Small intestine (tissue), 16 donors: ENCODE measurements around the gene SFTPA2. TPM values are rescaled to one million over a fixed set of nuclear protein-coding genes. Genes with fewer than 3 reads are reported as not detected.
"Not testable (repeated sequence)": the region's sequence is repeated elsewhere in the genome, so short reads cannot be mapped to it uniquely, and the experiment has no call there.

Source experiments
- DNase-seq, 2 donors: peaks; one replicate each; pipeline versions ENCODE4 v3.0.0 to v3.0.0-alpha.2; 2013
- FAIRE-seq: peaks from 2 replicates; lab custom pipeline; 2012; peaks lifted over from hg19 to GRCh38; lab: Jason Lieb, UNC
- H3K27ac ChIP-seq, 3 donors: one replicate each; pipeline ENCODE4 v1.5.1; 2013; ENCODE audit warnings: low read length in 2 of 3, mild to moderate bottlenecking in 2 of 3, control low read depth in 1 of 3, inconsistent platforms in 1 of 3, low read depth in 1 of 3, moderate library complexity in 1 of 3
- H3K27me3 ChIP-seq, 3 donors: one replicate each; pipeline ENCODE4 v1.6.1; 2013; ENCODE audit warnings: low read length in 3 of 3, inconsistent platforms in 1 of 3; ENCODE audit not compliant: control insufficient read depth in 3 of 3, insufficient read depth in 3 of 3
- H3K36me3 ChIP-seq, 3 donors: one replicate each; pipeline ENCODE4 v1.6.1; 2013; ENCODE audit warnings: low read length in 3 of 3, inconsistent platforms in 1 of 3, low read depth in 1 of 3, mild to moderate bottlenecking in 1 of 3, moderate library complexity in 1 of 3; ENCODE audit not compliant: control insufficient read depth in 3 of 3, insufficient read depth in 2 of 3
- H3K4me1 ChIP-seq, 3 donors: one replicate each; pipeline ENCODE4 v1.6.1; 2013; ENCODE audit warnings: low read length in 2 of 3, inconsistent platforms in 1 of 3, low read depth in 1 of 3, mild to moderate bottlenecking in 1 of 3, moderate library complexity in 1 of 3; ENCODE audit not compliant: control insufficient read depth in 3 of 3, insufficient read depth in 2 of 3
- H3K4me3 ChIP-seq, 3 donors: one replicate each; pipeline ENCODE4 v1.5.1; 2013; ENCODE audit warnings: low read length in 3 of 3, control low read depth in 1 of 3, inconsistent platforms in 1 of 3, low read depth in 1 of 3, mild to moderate bottlenecking in 1 of 3, moderate library complexity in 1 of 3
- H3K9me3 ChIP-seq, 2 donors: one replicate each; pipeline ENCODE4 v1.6.1; 2013; ENCODE audit warnings: low read depth in 1 of 2, low read length in 1 of 2; ENCODE audit not compliant: control insufficient read depth in 2 of 2, insufficient read depth in 1 of 2
- WGBS, 3 donors: extraction: QIAGEN DNeasy Blood & Tissue Kit; methylation state at CpG; one replicate each; pipeline ENCODE4 v1.1.7; 2013; 5-methylcytosine and 5-hydroxymethylcytosine counted together
- long read RNA-seq, 10 donors: transcript quantifications; one replicate each; lab custom pipeline, GENCODE V29; 2026
- polyA plus RNA-seq, 4 donors: library from polyadenylated mRNA; stranded (reverse) in 3 of 4; unstranded in 1 of 4; fragments of 200-250 nt in 3 of 4; fragments of 120-200 nt in 1 of 4; gene quantifications; one replicate each; pipeline versions ENCODE4 v1.2.1 to v1.2.3, GENCODE V29; 2013
- donor health status: healthy with polysubstance abuse.
- donor health status: control.
- donor health status: control.
- donor health status: Bipolar disorder and iron deficiency.
- donor health status: healthy.

Gene SFTPA2
- polyA plus RNA-seq, result 10 to 100 TPM in 1 of 4 donors, 1 to 10 TPM in 1, under 1 TPM in 2; 0.01 to 13.4 (median 2.4) TPM
- long read RNA-seq, donor 1, result 0 reads
- long read RNA-seq, donor 2, result 0 reads
- long read RNA-seq, donor 3, result 0 reads
- long read RNA-seq, donor 4, result 0 reads
- long read RNA-seq, donor 5, result 0 reads
- long read RNA-seq, donor 6, result 0 reads
- long read RNA-seq, donor 7, result 0 reads
- long read RNA-seq, donor 8, result 0 reads
- long read RNA-seq, donor 9, result 0 reads
- long read RNA-seq, donor 10, result 0 reads

GRCh38 chr10:79560160-79560709, at the start of gene SFTPA2:
Gene SFTPA2, minus strand, starts transcription at chr10:79560407. Its CDS starts 924 bp downstream, at chr10:79559483.
- no peaks in the 10 kb centered on the region for H3K4me1 ChIP-seq
- WGBS, 3 donors, result 79 to 100% (median 90%) methylated on average over 1 of the region's 1 CpG
- H3K9me3 ChIP-seq, result no peaks in the 10 kb centered on the region
- H3K4me3 ChIP-seq, result no peak within 1 kb of the TSS
- no peak within 1 kb of the TSS for H3K27ac ChIP-seq
- H3K27me3 ChIP-seq, result peaks cover 0 to 9% (median 0%) of the 10 kb centered on the region in 3 donors
- DNase-seq (no peak), FAIRE-seq (no peak)
- H3K36me3 ChIP-seq, result no peaks in the 10 kb centered on the region

GRCh38 chr10:79608505-79609375, 48.5 kb upstream of the SFTPA2 start:
- 52 to 55% (median 52%) methylated on average over 20 of the region's 20 CpGs for WGBS, 3 donors
- FAIRE-seq, result no peak
- no peaks in the 10 kb centered on the region for H3K4me1 ChIP-seq

GRCh38 chr10:79605308-79605707, 45.1 kb upstream of the SFTPA2 start:
- Histone ChIP-seq H3K4me1 (no peaks in the 10 kb centered on the region), H3K4me3 (no peak overlapping the region), H3K27me3 (peaks cover 0 to 12% (median 0%) of the 10 kb centered on the region in 3 donors), H3K9me3 (peaks cover 0 to 6% of the 10 kb centered on the region in 2 donors), H3K36me3 (no peaks in the 10 kb centered on the region), H3K27ac (no peak overlapping the region)
- no peak for FAIRE-seq
- DNase-seq, result no peak

More at GRCh38 chr10:79608505-79609375, 48.5 kb upstream of the SFTPA2 start:
- Histone ChIP-seq H3K36me3 (no peaks in the 10 kb centered on the region), H3K9me3 (no peaks in the 10 kb centered on the region), H3K27me3 (peaks cover 0 to 10% (median 0%) of the 10 kb centered on the region in 3 donors), H3K27ac (no peak overlapping the region), H3K4me3 (no peak overlapping the region)
- DNase-seq, result peak; percentile 18 to 37

GRCh38 chr10:79604294-79604693, 44.1 kb upstream of the SFTPA2 start:
- H3K4me1 ChIP-seq, result no peaks in the 10 kb centered on the region
- 50 to 58% (median 50%) methylated on average over 1 of the region's 1 CpG for WGBS, 3 donors
- peaks cover 0 to 12% (median 0%) of the 10 kb centered on the region in 3 donors for H3K27me3 ChIP-seq
- H3K27ac ChIP-seq, result no peak overlapping the region
- DNase-seq (no peak), FAIRE-seq (no peak)
- H3K36me3 ChIP-seq, result no peaks in the 10 kb centered on the region
- no peak overlapping the region for H3K4me3 ChIP-seq
- peaks cover 0 to 6% of the 10 kb centered on the region in 2 donors for H3K9me3 ChIP-seq

- Histone ChIP-seq H3K27me3 (peaks cover 0 to 8% (median under 1%) of the 10 kb centered on the region in 3 donors), H3K4me3 (no peak overlapping the region), H3K36me3 (no peaks in the 10 kb centered on the region), H3K9me3 (peaks cover 0 to 6% of the 10 kb centered on the region in 2 donors), H3K4me1 (no peaks in the 10 kb centered on the region), H3K27ac (no peak overlapping the region)
- FAIRE-seq (no peak), DNase-seq (no peak)
- 43 to 79% (median 58%) methylated on average over 2 of the region's 2 CpGs for WGBS, 3 donors
Measured at GRCh38 chr10:79602953-79603352, 42.7 kb upstream of the SFTPA2 start.

GRCh38 chr10:79601939-79602338, 41.7 kb upstream of the SFTPA2 start:
- no peak overlapping the region for H3K27ac ChIP-seq
- no peak for DNase-seq
- H3K36me3 ChIP-seq, result no peaks in the 10 kb centered on the region
- no peak for FAIRE-seq
- H3K4me1 ChIP-seq, result no peaks in the 10 kb centered on the region
- peaks cover 0 to 10% of the 10 kb centered on the region in 2 donors for H3K9me3 ChIP-seq
- no peak overlapping the region for H3K4me3 ChIP-seq
- H3K27me3 ChIP-seq, result peaks cover 0 to 6% (median 4%) of the 10 kb centered on the region in 3 donors
- 20 to 36% (median 27%) methylated on average over 1 of the region's 1 CpG for WGBS, 3 donors

GRCh38 chr10:79599644-79600043, 39.4 kb upstream of the SFTPA2 start:
- not testable (repeated sequence) for DNase-seq, H3K27ac ChIP-seq, H3K27me3 ChIP-seq, H3K36me3 ChIP-seq, FAIRE-seq, H3K4me1 ChIP-seq, H3K4me3 ChIP-seq
- H3K9me3 ChIP-seq, result peaks cover 0 to 10% of the 10 kb centered on the region in 2 donors
- 80 to 85% (median 82%) methylated on average over 9 of the region's 9 CpGs for WGBS, 3 donors

GRCh38 chr10:79595510-79595909, 35.3 kb upstream of the SFTPA2 start:
- Histone ChIP-seq H3K27me3 (peaks cover 0 to 4% (median 0%) of the 10 kb centered on the region in 3 donors), H3K4me1 (no peaks in the 10 kb centered on the region), H3K9me3 (peaks cover 0 to 4% of the 10 kb centered on the region in 2 donors), H3K4me3 (no peak overlapping the region), H3K36me3 (no peaks in the 10 kb centered on the region), H3K27ac (no peak overlapping the region)
- DNase-seq (no peak), FAIRE-seq (no peak)
- 37 to 56% (median 44%) methylated on average over 3 of the region's 3 CpGs for WGBS, 3 donors
